OCI-LY7 (cell line): ENCODE data around the gene SMIM38. TPM values are rescaled to one million over a fixed set of nuclear protein-coding genes. Genes with fewer than 3 reads are reported as not detected.

Source experiments
- BruUV-seq: library from RNA; stranded (reverse); fragments of 400-500 nt; replicated peaks from 2 replicates; lab custom pipeline; 2021; lab: Mats Ljungman, UMichigan
- CTCF ChIA-PET: fragments of 300-600 bp; sonication (Branson Sonifier 250); formaldehyde crosslinking; loops from one replicate; lab custom pipeline; 2022; ENCODE audit warnings: antibody characterized with exemption; ENCODE audit not compliant: unreplicated experiment; lab: Charles Lee
- POLR2A ChIA-PET: fragments of 300-600 bp; sonication (Branson Sonifier 250); formaldehyde crosslinking; loops from one replicate; lab custom pipeline; 2022; ENCODE audit warnings: antibody characterized with exemption; lab: Charles Lee
- DNase-seq: peaks from one replicate; pipeline ENCODE4 v3.0.0-alpha.2; 2015; ENCODE audit warnings: low spot score
- H2AFZ ChIP-seq: fragments of 200-600 bp; sonication (generic), shearing (Covaris generic); 2 replicates; pipeline ENCODE4 v1.6.1; 2014; ENCODE audit warnings: mild to moderate bottlenecking, antibody characterized with exemption, low read length, moderate library complexity
- H3K27ac ChIP-seq: fragments of 200-600 bp; sonication (generic); 2 replicates; pipeline ENCODE4 v1.5.1; 2014; ENCODE audit warnings: mixed run types, low read depth, mild to moderate bottlenecking, moderate library complexity, low read length, inconsistent platforms; ENCODE audit not compliant: poor library complexity, severe bottlenecking
- H3K36me3 ChIP-seq: fragments of 200-600 bp; sonication (generic); 2 replicates; pipeline ENCODE4 v1.6.1; 2014; ENCODE audit warnings: mild to moderate bottlenecking, antibody characterized with exemption, low read length, moderate library complexity, mixed read lengths; ENCODE audit not compliant: insufficient read depth
- H3K4me1 ChIP-seq: fragments of 200-600 bp; sonication (generic); 2 replicates; pipeline ENCODE4 v1.5.1; 2014; ENCODE audit warnings: mild to moderate bottlenecking, low read length; ENCODE audit not compliant: insufficient read depth, poor library complexity, severe bottlenecking
- H3K4me2 ChIP-seq: fragments of 200-600 bp; sonication (generic); 2 replicates; pipeline ENCODE4 v1.6.1; 2014; ENCODE audit warnings: mild to moderate bottlenecking, low read length
- H3K4me3 ChIP-seq: fragments of 200-600 bp; sonication (generic); 2 replicates; pipeline ENCODE4 v1.5.1; 2014; ENCODE audit warnings: mild to moderate bottlenecking, low read depth, low read length; ENCODE audit not compliant: poor library complexity, severe bottlenecking
- H3K79me2 ChIP-seq: fragments of 200-600 bp; sonication (generic); 2 replicates; pipeline ENCODE4 v1.6.1; 2016; ENCODE audit warnings: low read depth, mild to moderate bottlenecking, low read length, moderate library complexity, mixed read lengths; ENCODE audit not compliant: insufficient read depth
- H3K9me2 ChIP-seq: fragments of 200-600 bp; sonication (generic); 2 replicates; pipeline ENCODE4 v1.6.1; 2016; ENCODE audit warnings: mild to moderate bottlenecking, low read length, mixed read lengths; ENCODE audit not compliant: insufficient read depth
- H3K9me3 ChIP-seq: fragments of 200-600 bp; sonication (generic); 2 replicates; pipeline ENCODE4 v1.6.1; 2014; ENCODE audit warnings: mild to moderate bottlenecking, mixed run types, low read length, mixed read lengths
- H4K20me1 ChIP-seq: fragments of 200-600 bp; sonication (generic); 2 replicates; pipeline ENCODE4 v1.6.1; 2014; ENCODE audit warnings: mild to moderate bottlenecking, antibody characterized with exemption, low read length, moderate library complexity, mixed read lengths; ENCODE audit not compliant: insufficient read depth
- EZH2phosphoT487 ChIP-seq: fragments of 200-600 bp; sonication (generic); IDR thresholded peaks from 2 replicates; pipeline ENCODE4 v1.6.1; 2018; ENCODE audit warnings: low read depth, borderline replicate concordance, mild to moderate bottlenecking, mixed run types, antibody characterized with exemption, low read length, moderate library complexity, mixed read lengths
- intact Hi-C: fragments of 100-400 bp; cut with micrococcal nuclease; formaldehyde crosslinking; loops from one replicate; pipeline ENCODE4 v1.10.0; 2022; ENCODE audit not compliant: unreplicated experiment
- total RNA-seq, 2 experiments: library from RNA; depleted of rRNA in 1 of 2; stranded (reverse); fragments of >200 nt in 1 of 2; shearing (Covaris generic) in 1 of 2; gene quantifications; 2 replicates each; pipeline ENCODE4 v1.2.3, GENCODE V29; 2014 to 2022
- TF ChIP-seq, protein P1 (sequence below): fragments of 200-600 bp; sonication (generic); conservative IDR thresholded peaks from 2 replicates; pipeline ENCODE4 v1.5.1; 2014; ENCODE audit warnings: mild to moderate bottlenecking, antibody characterized with exemption, low read length, moderate library complexity, mixed read lengths

Gene SMIM38
- total RNA-seq, 2 experiments from 2014 or later: 0.11 to 0.63 TPM

GRCh38 chr11:69151836-69152235, 3.9 kb upstream of the SMIM38 start:
- intact Hi-C loops: no loop called here

DNA sequence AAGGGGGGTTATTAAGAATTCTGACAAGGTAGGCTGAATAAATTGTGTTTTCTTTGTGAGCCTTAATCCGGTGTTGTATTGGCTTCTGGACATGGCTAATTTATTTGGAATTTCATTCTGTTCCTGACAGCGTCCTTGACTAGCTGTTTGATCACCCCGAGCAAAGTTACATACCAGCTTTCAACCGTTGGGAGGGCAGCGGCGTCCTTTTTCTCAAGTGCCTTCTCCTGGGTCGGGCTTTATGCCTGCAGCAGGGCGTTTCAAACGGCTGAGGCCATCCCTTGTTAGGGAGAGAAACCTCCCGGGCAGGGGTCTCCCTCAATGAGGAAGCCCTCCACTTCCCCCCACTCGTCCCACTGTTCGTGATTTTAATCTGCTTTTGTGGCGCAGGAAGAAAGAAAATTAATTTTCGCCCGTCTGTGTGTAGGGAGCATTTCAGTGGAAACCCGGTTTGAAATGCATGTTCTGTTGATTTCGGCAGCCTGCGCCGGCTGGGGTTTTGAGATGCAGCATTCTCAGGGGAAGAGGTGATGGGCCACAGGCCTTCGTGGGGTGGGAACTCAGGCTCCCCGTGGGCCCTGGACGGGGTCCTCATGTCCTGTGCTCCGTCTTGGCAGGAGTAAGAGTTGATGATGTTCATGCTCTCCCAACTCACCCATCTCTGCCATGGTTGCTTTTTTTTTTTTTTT, 2.9 kb upstream of the SMIM38 start:
- ChIA-PET POLR2A (interaction anchor here (0.7 kb wide), 1 partner anchor 10 kb away, joined by 5 read pairs; no protein-coding TSS in a partner anchor), CTCF (no interaction called here)
- H3K9me3 ChIP-seq: no peaks in the 10 kb centered on the region
- no peak overlapping the region for H2AFZ ChIP-seq
- H4K20me1 ChIP-seq: no peaks in the 10 kb centered on the region
- intact Hi-C loops: no loop called here
- no peak overlapping the region for H3K4me2 ChIP-seq
- no TSS peak for BruUV-seq
- H3K4me1 ChIP-seq: no peaks in the 10 kb centered on the region
- H3K79me2 ChIP-seq: no peaks in the 10 kb centered on the region
- H3K9me2 ChIP-seq: no peaks in the 10 kb centered on the region
- H3K4me3 ChIP-seq: no peak overlapping the region
- TF ChIP-seq EZH2phosphoT487: no peak
- TF ChIP-seq, protein P1, sequence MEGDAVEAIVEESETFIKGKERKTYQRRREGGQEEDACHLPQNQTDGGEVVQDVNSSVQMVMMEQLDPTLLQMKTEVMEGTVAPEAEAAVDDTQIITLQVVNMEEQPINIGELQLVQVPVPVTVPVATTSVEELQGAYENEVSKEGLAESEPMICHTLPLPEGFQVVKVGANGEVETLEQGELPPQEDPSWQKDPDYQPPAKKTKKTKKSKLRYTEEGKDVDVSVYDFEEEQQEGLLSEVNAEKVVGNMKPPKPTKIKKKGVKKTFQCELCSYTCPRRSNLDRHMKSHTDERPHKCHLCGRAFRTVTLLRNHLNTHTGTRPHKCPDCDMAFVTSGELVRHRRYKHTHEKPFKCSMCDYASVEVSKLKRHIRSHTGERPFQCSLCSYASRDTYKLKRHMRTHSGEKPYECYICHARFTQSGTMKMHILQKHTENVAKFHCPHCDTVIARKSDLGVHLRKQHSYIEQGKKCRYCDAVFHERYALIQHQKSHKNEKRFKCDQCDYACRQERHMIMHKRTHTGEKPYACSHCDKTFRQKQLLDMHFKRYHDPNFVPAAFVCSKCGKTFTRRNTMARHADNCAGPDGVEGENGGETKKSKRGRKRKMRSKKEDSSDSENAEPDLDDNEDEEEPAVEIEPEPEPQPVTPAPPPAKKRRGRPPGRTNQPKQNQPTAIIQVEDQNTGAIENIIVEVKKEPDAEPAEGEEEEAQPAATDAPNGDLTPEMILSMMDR: no peak
- no peak for DNase-seq
- H3K27ac ChIP-seq: no peak overlapping the region
- no peaks in the 10 kb centered on the region for H3K36me3 ChIP-seq

More at GRCh38 chr11:69151836-69152235, 3.9 kb upstream of the SMIM38 start:
- Histone ChIP-seq H3K79me2 (no peaks in the 10 kb centered on the region), H3K9me2 (no peaks in the 10 kb centered on the region), H3K36me3 (no peaks in the 10 kb centered on the region), H2AFZ (no peak overlapping the region), H3K4me3 (no peak overlapping the region), H4K20me1 (no peaks in the 10 kb centered on the region), H3K9me3 (no peaks in the 10 kb centered on the region), H3K4me1 (no peaks in the 10 kb centered on the region), H3K4me2 (no peak overlapping the region), H3K27ac (no peak overlapping the region)
- DNase-seq: no peak
- TF ChIP-seq, protein P1: no peak
- TF ChIP-seq EZH2phosphoT487: no peak
- CTCF ChIA-PET: no interaction called here
- BruUV-seq: no TSS peak
- POLR2A ChIA-PET: interaction anchor here (0.7 kb wide), 1 partner anchor 9 kb away, joined by 5 read pairs; no protein-coding TSS in a partner anchor

GRCh38 chr11:69153661-69154060, 2.1 kb upstream of the SMIM38 start:
- no peaks in the 10 kb centered on the region for H3K36me3 ChIP-seq
- no peaks in the 10 kb centered on the region for H3K9me2 ChIP-seq
- ChIA-PET CTCF (no interaction called here), POLR2A (interaction anchor here (0.6 to 0.7 kb wide), 2 partner anchors 9 to 12 kb away, joined by 3 to 4 read pairs; no protein-coding TSS in a partner anchor)
- H3K79me2 ChIP-seq: no peaks in the 10 kb centered on the region
- no peak for DNase-seq
- no peak overlapping the region for H3K4me2 ChIP-seq
- H3K4me1 ChIP-seq: no peaks in the 10 kb centered on the region
- no TSS peak for BruUV-seq
- no peak for TF ChIP-seq EZH2phosphoT487
- TF ChIP-seq, protein P1: no peak
- H3K27ac ChIP-seq: no peak overlapping the region
- intact Hi-C loops: no loop called here
- H3K9me3 ChIP-seq: no peaks in the 10 kb centered on the region
- no peak overlapping the region for H2AFZ ChIP-seq
- H4K20me1 ChIP-seq: no peaks in the 10 kb centered on the region
- no peak overlapping the region for H3K4me3 ChIP-seq
